Lung (tissue), 12 donors: ENCODE data around the gene KRTAP10-3. TPM values are rescaled to one million over a fixed set of nuclear protein-coding genes. Genes with fewer than 3 reads are reported as not detected.

Experiments used
- ATAC-seq: fragments of 200-7000 bp; cut with Tn5 transposase; one replicate; pipeline ENCODE4 v1.9.1; 2020; ENCODE audit warnings: moderate number of reproducible peaks; ENCODE audit not compliant: insufficient read depth, low FRiP score
- DNase-seq, 3 donors: peaks; one replicate each; pipeline ENCODE4 v3.0.0-alpha.2; 2013 to 2017
- H3K27ac ChIP-seq, 2 donors: one replicate each; pipeline ENCODE4 v1.5.1; 2013; ENCODE audit warnings: mild to moderate bottlenecking in 2 of 2, moderate library complexity in 2 of 2, control low read depth in 1 of 2, inconsistent platforms in 1 of 2, low read depth in 1 of 2, low read length in 1 of 2
- H3K27me3 ChIP-seq, 3 donors: one replicate each; pipeline ENCODE4 v1.5.1; 2013; ENCODE audit warnings: low read length in 2 of 3; ENCODE audit not compliant: control insufficient read depth in 3 of 3, insufficient read depth in 3 of 3
- H3K36me3 ChIP-seq, 4 donors: one replicate each; pipeline ENCODE4 v1.5.1; 2013; ENCODE audit warnings: low read length in 4 of 4, mild to moderate bottlenecking in 1 of 4, moderate library complexity in 1 of 4; ENCODE audit not compliant: control insufficient read depth in 4 of 4, insufficient read depth in 4 of 4
- H3K4me1 ChIP-seq, 5 donors: one replicate each; pipeline ENCODE4 v1.5.1; 2013; ENCODE audit warnings: low read length in 5 of 5, mild to moderate bottlenecking in 2 of 5, moderate library complexity in 1 of 5; ENCODE audit not compliant: control insufficient read depth in 5 of 5, insufficient read depth in 5 of 5
- H3K4me3 ChIP-seq: one replicate; pipeline ENCODE4 v1.5.1; 2013; ENCODE audit warnings: mild to moderate bottlenecking, control low read depth, moderate library complexity
- H3K9ac ChIP-seq, 2 donors: one replicate each; pipeline ENCODE4 v1.5.1; 2013; ENCODE audit warnings: low read length in 2 of 2, control low read depth in 1 of 2; ENCODE audit not compliant: insufficient read depth in 1 of 2
- H3K9me3 ChIP-seq, 4 donors: one replicate each; pipeline ENCODE4 v1.5.1; 2013; ENCODE audit warnings: low read length in 3 of 4, mild to moderate bottlenecking in 1 of 4, moderate library complexity in 1 of 4; ENCODE audit not compliant: control insufficient read depth in 4 of 4, insufficient read depth in 3 of 4
- CTCF ChIP-seq: IDR thresholded peaks from 2 replicates; pipeline ENCODE4 v1.5.1; 2012; ENCODE audit warnings: mild to moderate bottlenecking; ENCODE audit errors: control extremely low read depth, extremely low read depth
- WGBS, 2 donors: extraction: QIAGEN DNeasy Blood & Tissue Kit; methylation state at CpG; one replicate each; pipeline ENCODE4 v1.1.7; 2013; 5-methylcytosine and 5-hydroxymethylcytosine counted together
- polyA plus RNA-seq, 2 donors: library from polyadenylated mRNA; stranded (reverse); fragments of 200-250 nt; gene quantifications; one replicate each; pipeline ENCODE4 v1.2.1, GENCODE V29; 2013
- total RNA-seq, 2 donors: library from RNA; depleted of rRNA in 1 of 2; stranded (reverse); fragments of >200 nt in 1 of 2; gene quantifications; one replicate each; pipeline ENCODE4 v1.2.1, GENCODE V29; 2014 to 2021
- donor health status: control.
- donor health status: control.
- donor health status: Bipolar disorder and iron deficiency.
- donor health status: healthy.
- donor health status: DM: yes; HTN: yes; CAD: no.

The KRTAP10-3 gene
- total and polyA plus RNA-seq, 4 donors = not detected

- Histone ChIP-seq H3K9me3 (peaks cover 0 to 14% (median 2%) of the 10 kb centered on the region in 4 donors), H3K4me1 (no peaks in the 10 kb centered on the region), H3K9ac (no peak overlapping the region), H3K27ac (no peak overlapping the region), H3K27me3 (no peaks in the 10 kb centered on the region), H3K36me3 (no peaks in the 10 kb centered on the region), H3K4me3 (no peak overlapping the region)
- 91 to 92% methylated on average over 18 of the region's 18 CpGs for WGBS, 2 donors
- DNase-seq (no peak), ATAC-seq (no peak)
- no peak for TF ChIP-seq CTCF
Measured at GRCh38 chr21:44567481-44568171, 9.0 kb upstream of the KRTAP10-3 start.

- Histone ChIP-seq H3K4me3 (no peak overlapping the region), H3K27ac (no peak overlapping the region), H3K36me3 (no peaks in the 10 kb centered on the region), H3K27me3 (no peaks in the 10 kb centered on the region), H3K4me1 (no peaks in the 10 kb centered on the region), H3K9me3 (peaks cover 0 to 8% (median 2%) of the 10 kb centered on the region in 4 donors), H3K9ac (no peak overlapping the region)
- DNase-seq = no peak
- no peak for TF ChIP-seq CTCF
- no peak for ATAC-seq
- WGBS, 2 donors = 31 to 53% methylated on average over 1 of the region's 1 CpG
Measured at GRCh38 chr21:44566403-44566802, 7.8 kb upstream of the KRTAP10-3 start.

- ATAC-seq = no peak
- Histone ChIP-seq H3K4me1 (no peaks in the 10 kb centered on the region), H3K9ac (no peak overlapping the region), H3K36me3 (no peaks in the 10 kb centered on the region), H3K4me3 (no peak overlapping the region), H3K27ac (no peak overlapping the region), H3K27me3 (no peaks in the 10 kb centered on the region), H3K9me3 (peaks cover 0 to 5% (median 0%) of the 10 kb centered on the region in 4 donors)
- whole genome bisulfite sequencing, 2 donors = 48 to 64% methylated on average over 1 of the region's 1 CpG
- DNase-seq = no peak
- TF ChIP-seq CTCF = no peak
Measured at GRCh38 chr21:44564886-44565598, 6.4 kb upstream of the KRTAP10-3 start.
